PC-3 (cell line): Measurements from ENCODE around the gene NINL. TPM values are rescaled to one million over a fixed set of nuclear protein-coding genes. Genes with fewer than 3 reads are reported as not detected.

Experiments
- ATAC-seq: fragments of 200-7000 bp; cut with Tn5 transposase; 2 replicates; pipeline ENCODE4 v1.9.1; 2020; ENCODE audit warnings: mild to moderate bottlenecking, moderate library complexity
- BruUV-seq: library from RNA; stranded (reverse); fragments of 400-500 nt; replicated peaks from 2 replicates; lab custom pipeline; 2021; lab: Mats Ljungman, UMichigan
- CTCF ChIA-PET: fragments of 300-600 bp; sonication (Branson Sonifier 250); formaldehyde crosslinking; loops from one replicate; lab custom pipeline; 2022; ENCODE audit warnings: antibody characterized with exemption; lab: Charles Lee
- POLR2A ChIA-PET: fragments of 300-600 bp; sonication (Branson Sonifier 250); formaldehyde crosslinking; loops from one replicate; lab custom pipeline; 2022; ENCODE audit warnings: antibody characterized with exemption; ENCODE audit not compliant: unreplicated experiment; lab: Charles Lee
- DNase-seq: peaks from one replicate; pipeline ENCODE4 v3.0.0-alpha.2; 2015
- H2AFZ ChIP-seq: fragments of 300-600 bp; sonication (generic); 2 replicates; pipeline ENCODE4 v1.6.0; 2016; ENCODE audit warnings: antibody characterized with exemption, low read length
- H3F3A ChIP-seq: fragments of 300-600 bp; sonication (generic); one replicate; pipeline ENCODE4 v1.6.0; 2017; ENCODE audit warnings: antibody characterized with exemption, low read length, control low read depth, mild to moderate bottlenecking; ENCODE audit not compliant: unreplicated experiment
- H3K27ac ChIP-seq: fragments of 300-600 bp; sonication (generic); 2 replicates; pipeline ENCODE4 v1.5.1; 2016; ENCODE audit warnings: mild to moderate bottlenecking, low read length
- H3K27me3 ChIP-seq: fragments of 300-600 bp; sonication (generic); 2 replicates; pipeline ENCODE4 v1.6.1; 2016; ENCODE audit warnings: low read length, mixed read lengths
- H3K36me3 ChIP-seq: fragments of 300-600 bp; sonication (generic); 2 replicates; pipeline ENCODE4 v1.6.1; 2016; ENCODE audit warnings: low read depth, mixed run types, low read length, mixed read lengths
- H3K4me1 ChIP-seq: fragments of 300-600 bp; sonication (generic); 2 replicates; pipeline ENCODE4 v1.5.1; 2016; ENCODE audit warnings: low read length; ENCODE audit not compliant: insufficient read depth
- H3K4me2 ChIP-seq: fragments of 300-600 bp; sonication (generic); 2 replicates; pipeline ENCODE4 v1.6.0; 2016; ENCODE audit warnings: low read length
- H3K4me3 ChIP-seq: fragments of 300-600 bp; sonication (generic); 2 replicates; pipeline ENCODE4 v1.5.1; 2016; ENCODE audit warnings: mild to moderate bottlenecking, low read length, mixed read lengths
- H3K79me2 ChIP-seq: fragments of 300-600 bp; sonication (generic); 2 replicates; pipeline ENCODE4 v1.6.1; 2017; ENCODE audit warnings: low read length, mixed read lengths
- H3K9ac ChIP-seq: fragments of 300-600 bp; sonication (generic); 2 replicates; pipeline ENCODE4 v1.6.0; 2016; ENCODE audit warnings: mild to moderate bottlenecking, low read length
- H3K9me2 ChIP-seq: fragments of 300-600 bp; sonication (generic); replicated peaks from 2 replicates; pipeline ENCODE4 v1.6.1; 2016; ENCODE audit warnings: mixed run types, low read length, mixed read lengths
- H3K9me3 ChIP-seq: fragments of 300-600 bp; sonication (generic); 2 replicates; pipeline ENCODE4 v1.6.1; 2016; ENCODE audit warnings: low read length, mixed read lengths
- H4K20me1 ChIP-seq: fragments of 300-600 bp; sonication (generic); 2 replicates; pipeline ENCODE4 v1.6.1; 2016; ENCODE audit warnings: low read length, mixed read lengths
- CTCF ChIP-seq: fragments of 300-600 bp; sonication (generic); conservative IDR thresholded peaks from 2 replicates; pipeline ENCODE4 v1.5.1; 2017; ENCODE audit warnings: antibody characterized with exemption, low read depth, mild to moderate bottlenecking, low read length
- EZH2 ChIP-seq: fragments of 300-600 bp; sonication (generic); IDR thresholded peaks from one replicate; pipeline ENCODE4 v1.6.1; 2017; ENCODE audit warnings: antibody characterized with exemption, mild to moderate bottlenecking, low read length; ENCODE audit not compliant: unreplicated experiment
- EZH2phosphoT487 ChIP-seq: fragments of 300-600 bp; sonication (generic); IDR thresholded peaks from 2 replicates; pipeline ENCODE4 v1.6.1; 2018; ENCODE audit warnings: mild to moderate bottlenecking, antibody characterized with exemption, low read length, borderline replicate concordance
- intact Hi-C: fragments of 100-400 bp; cut with micrococcal nuclease; formaldehyde crosslinking; loops from 2 replicates; pipeline ENCODE4 v1.9.0; 2023
- total RNA-seq: library from RNA; depleted of rRNA; stranded (reverse); fragments of >200 nt; gene quantifications from 2 replicates; pipeline ENCODE4 v1.2.3, GENCODE V29; 2014

NINL gene
- total RNA-seq, 1 experiment from 2014 or later = 6.5 TPM

- Histone ChIP-seq H3K27me3 (no peaks in the 10 kb centered on the region), H3F3A (no peaks in the 10 kb centered on the region), H3K9me2 (no peaks in the 10 kb centered on the region), H3K36me3 (0 out of 2 replicates have a peak, but pooled peaks cover 2% of the 10 kb centered on the region), H3K4me3 (no peak overlapping the region), H2AFZ (no peak overlapping the region), H3K9me3 (no peaks in the 10 kb centered on the region), H3K9ac (no peak overlapping the region), H3K4me2 (no peak overlapping the region), H3K79me2 (peaks cover 89% of the 10 kb centered on the region), H3K27ac (no peak overlapping the region), H4K20me1 (no peaks in the 10 kb centered on the region; the same call in 1 of the 2 replicates), H3K4me1 (peaks cover 16% of the 10 kb centered on the region)
- ATAC-seq = no peak
- no peak for DNase-seq
- BruUV-seq = no TSS peak
- CTCF ChIA-PET = no interaction called here
- TF ChIP-seq EZH2 (no peak), CTCF (no peak), EZH2phosphoT487 (no peak)
- intact Hi-C loops = no loop called here
- POLR2A ChIA-PET = interaction anchor here (0.7 kb wide), 1 partner anchor 78 kb away, joined by 7 read pairs; no protein-coding TSS in a partner anchor
Measured at GRCh38 chr20:25619514-25619913, 34.2 kb upstream of the NINL start.

GRCh38 chr20:25608774-25609173 lies 23.4 kb upstream of the NINL start:
- ATAC-seq = no peak
- no TSS peak for BruUV-seq
- no peaks in the 10 kb centered on the region for H3K36me3 ChIP-seq
- H3K4me3 ChIP-seq = no peak overlapping the region
- H3K9me2 ChIP-seq = no peaks in the 10 kb centered on the region
- no peaks in the 10 kb centered on the region for H3F3A ChIP-seq
- CTCF ChIA-PET = no interaction called here
- POLR2A ChIA-PET = no interaction called here
- H4K20me1 ChIP-seq = 0 out of 2 replicates have a peak, but pooled peaks cover 2% of the 10 kb centered on the region
- TF ChIP-seq CTCF (no peak), EZH2 (no peak), EZH2phosphoT487 (no peak)
- 0 out of 2 replicates have a peak, but pooled peaks cover 3% of the 10 kb centered on the region for H3K79me2 ChIP-seq
- H3K27ac ChIP-seq = no peak overlapping the region
- no peaks in the 10 kb centered on the region for H3K4me1 ChIP-seq
- H2AFZ ChIP-seq = no peak overlapping the region
- H3K9ac ChIP-seq = no peak overlapping the region
- no peaks in the 10 kb centered on the region for H3K27me3 ChIP-seq
- no peak for DNase-seq
- no peak overlapping the region for H3K4me2 ChIP-seq
- H3K9me3 ChIP-seq = no peaks in the 10 kb centered on the region
- intact Hi-C loops = no loop called here

GRCh38 chr20:25606094-25606695 lies 20.9 kb upstream of the NINL start:
- Histone ChIP-seq H3K4me2 (no peak overlapping the region), H3K9ac (no peak overlapping the region), H3K9me2 (no peaks in the 10 kb centered on the region), H3K27me3 (no peaks in the 10 kb centered on the region), H3K4me1 (no peaks in the 10 kb centered on the region), H4K20me1 (no peaks in the 10 kb centered on the region), H3K9me3 (no peaks in the 10 kb centered on the region), H3K36me3 (no peaks in the 10 kb centered on the region), H3K27ac (no peak overlapping the region), H3K4me3 (no peak overlapping the region), H3K79me2 (no peaks in the 10 kb centered on the region), H3F3A (no peaks in the 10 kb centered on the region), H2AFZ (no peak overlapping the region)
- TF ChIP-seq EZH2phosphoT487 = no peak
- no peak for TF ChIP-seq EZH2
- no peak for TF ChIP-seq CTCF
- no TSS peak for BruUV-seq
- no peak for DNase-seq
- intact Hi-C loops = no loop called here
- ChIA-PET POLR2A (no interaction called here), CTCF (no interaction called here)
- no peak for ATAC-seq
